ENCODE results near the gene EQTN.

GRCh38 chr9:27282269-27282668, 14.7 kb downstream of the EQTN start:
- TF ChIP-seq CTCF (IDR thresholded peaks at IDR 0.05) (no peak), POLR2A (IDR thresholded peaks at IDR 0.05) (no peak)

Data from testis (tissue), 2 donors.